ENCODE measurements around the gene PRLR.

Gene PRLR

GRCh38 chr5:35214051-35214450 is 16.2 kb downstream of the PRLR start:
- Histone ChIP-seq H4K20me1 (ENCODE audit: insufficient read depth, low read length) (no peaks in the 10 kb centered on the region), H3K27me3 (replicated peaks; ENCODE audit: insufficient read depth, low read length) (no peaks in the 10 kb centered on the region), H3K9me2 (replicated peaks; ENCODE audit: insufficient read depth, low read length) (no peaks in the 10 kb centered on the region), H3F3A (ENCODE audit: insufficient read depth, low read length) (no peaks in the 10 kb centered on the region), H2AFZ (ENCODE audit: low read length) (no peak overlapping the region), H3K36me3 (replicated peaks; ENCODE audit: insufficient read depth, low read length) (no peaks in the 10 kb centered on the region), H3K4me3 (ENCODE audit: low read length) (no peak overlapping the region), H3K9me3 (replicated peaks; ENCODE audit: insufficient read depth, low read length) (no peaks in the 10 kb centered on the region), H3K27ac (ENCODE audit: low read length) (no peak overlapping the region), H3K4me1 (ENCODE audit: low read length) (no peaks in the 10 kb centered on the region), H3K9ac (ENCODE audit: low read length) (no peak overlapping the region), H3K79me2 (ENCODE audit: low read length) (no peaks in the 10 kb centered on the region), H3K4me2 (ENCODE audit: low read depth, low read length) (no peak overlapping the region)
- DNase-seq: no peak
- no peak for TF ChIP-seq CTCF (IDR thresholded peaks at IDR 0.05; ENCODE audit: low read length)
- TF ChIP-seq EZH2 (optimal IDR thresholded peaks at IDR 0.05; ENCODE audit: low read depth, low read length): no peak
- no peak for TF ChIP-seq EZH2phosphoT487 (IDR thresholded peaks at IDR 0.05; ENCODE audit: low read length)

GRCh38 chr5:35213608-35214007 is 16.7 kb downstream of the PRLR start:
- Histone ChIP-seq H3F3A (ENCODE audit: insufficient read depth, low read length) (no peaks in the 10 kb centered on the region), H3K79me2 (ENCODE audit: low read length) (no peaks in the 10 kb centered on the region), H3K27me3 (replicated peaks; ENCODE audit: insufficient read depth, low read length) (no peaks in the 10 kb centered on the region), H3K9ac (ENCODE audit: low read length) (no peak overlapping the region), H3K27ac (ENCODE audit: low read length) (no peak overlapping the region), H4K20me1 (ENCODE audit: insufficient read depth, low read length) (no peaks in the 10 kb centered on the region), H3K9me2 (replicated peaks; ENCODE audit: insufficient read depth, low read length) (no peaks in the 10 kb centered on the region), H3K36me3 (replicated peaks; ENCODE audit: insufficient read depth, low read length) (no peaks in the 10 kb centered on the region), H3K4me2 (ENCODE audit: low read depth, low read length) (no peak overlapping the region), H3K4me3 (ENCODE audit: low read length) (no peak overlapping the region), H3K9me3 (replicated peaks; ENCODE audit: insufficient read depth, low read length) (no peaks in the 10 kb centered on the region), H2AFZ (ENCODE audit: low read length) (no peak overlapping the region), H3K4me1 (ENCODE audit: low read length) (no peaks in the 10 kb centered on the region)
- no peak for DNase-seq
- TF ChIP-seq EZH2phosphoT487 (IDR thresholded peaks at IDR 0.05; ENCODE audit: low read length): no peak
- no peak for TF ChIP-seq EZH2 (optimal IDR thresholded peaks at IDR 0.05; ENCODE audit: low read depth, low read length)
- no peak for TF ChIP-seq CTCF (IDR thresholded peaks at IDR 0.05; ENCODE audit: low read length)

GRCh38 chr5:35212122-35212982 is 17.9 kb downstream of the PRLR start:
- Histone ChIP-seq H2AFZ (ENCODE audit: low read length) (no peak overlapping the region), H3K4me3 (ENCODE audit: low read length) (no peak overlapping the region), H3K27me3 (replicated peaks; ENCODE audit: insufficient read depth, low read length) (no peaks in the 10 kb centered on the region), H3K79me2 (ENCODE audit: low read length) (no peaks in the 10 kb centered on the region), H3K9ac (ENCODE audit: low read length) (no peak overlapping the region), H3K36me3 (replicated peaks; ENCODE audit: insufficient read depth, low read length) (no peaks in the 10 kb centered on the region), H3K9me3 (replicated peaks; ENCODE audit: insufficient read depth, low read length) (no peaks in the 10 kb centered on the region), H3K4me2 (ENCODE audit: low read depth, low read length) (no peak overlapping the region), H4K20me1 (ENCODE audit: insufficient read depth, low read length) (no peaks in the 10 kb centered on the region), H3F3A (ENCODE audit: insufficient read depth, low read length) (no peaks in the 10 kb centered on the region), H3K27ac (ENCODE audit: low read length) (no peak overlapping the region), H3K4me1 (ENCODE audit: low read length) (no peaks in the 10 kb centered on the region), H3K9me2 (replicated peaks; ENCODE audit: insufficient read depth, low read length) (no peaks in the 10 kb centered on the region)
- DNase-seq: no peak
- TF ChIP-seq EZH2 (optimal IDR thresholded peaks at IDR 0.05; ENCODE audit: low read depth, low read length) (no peak), CTCF (IDR thresholded peaks at IDR 0.05; ENCODE audit: low read length) (no peak), EZH2phosphoT487 (IDR thresholded peaks at IDR 0.05; ENCODE audit: low read length) (no peak)

All from MM.1S (cell line).